Measurements from ENCODE around the gene GARRE1. TPM values are rescaled to one million over a fixed set of nuclear protein-coding genes. Genes with fewer than 3 reads are reported as not detected.

The GARRE1 gene
- total and polyA plus RNA-seq, 2 of the 8 experiments (the other 6 are each of a cell fraction or from before 2014, with no cell fraction given), result 16.4 to 23.1 TPM

GRCh38 chr19:34299576-34299975 lies 45.2 kb downstream of the GARRE1 start (continued):
- no peak for TF ChIP-seq CHD7 (IDR thresholded peaks at IDR 0.05; ENCODE audit: insufficient replicate concordance, low read length)

Measured in H1 (cell line).